Astrocyte (in vitro differentiated cells and primary cell): Measurements from ENCODE around the gene SLC19A1. TPM values are rescaled to one million over a fixed set of nuclear protein-coding genes. Genes with fewer than 3 reads are reported as not detected.

Experiments used
- DNase-seq: peaks from one replicate; pipeline ENCODE4 v3.0.0-alpha.2; 2010; ENCODE audit warnings: low read depth
- FAIRE-seq: peaks from 2 replicates; lab custom pipeline; 2011; peaks lifted over from hg19 to GRCh38; lab: Jason Lieb, UNC
- H2AFZ ChIP-seq: 2 replicates; pipeline ENCODE4 v1.6.0; 2012; ENCODE audit warnings: low read depth, low read length, inconsistent platforms
- H3K27ac ChIP-seq: 2 replicates; pipeline ENCODE4 v1.5.1; 2011; ENCODE audit warnings: low read depth, low read length, inconsistent platforms
- H3K27me3 ChIP-seq: 2 replicates; pipeline ENCODE4 v1.6.0; 2011; ENCODE audit warnings: low read length, inconsistent platforms; ENCODE audit not compliant: insufficient read depth
- H3K36me3 ChIP-seq: 2 replicates; pipeline ENCODE4 v1.5.1; 2011; ENCODE audit warnings: low read length, inconsistent platforms; ENCODE audit not compliant: insufficient read depth
- H3K4me1 ChIP-seq: 2 replicates; pipeline ENCODE4 v1.5.1; 2011; ENCODE audit warnings: low read length, inconsistent platforms; ENCODE audit not compliant: insufficient read depth
- H3K4me2 ChIP-seq: 2 replicates; pipeline ENCODE4 v1.6.0; 2012; ENCODE audit warnings: low read length, inconsistent platforms
- H3K4me3 ChIP-seq: 2 replicates; pipeline ENCODE4 v1.5.1; 2011; ENCODE audit warnings: low read depth, mild to moderate bottlenecking, low read length, inconsistent platforms; ENCODE audit not compliant: insufficient read depth
- H3K79me2 ChIP-seq: 2 replicates; pipeline ENCODE4 v1.6.0; 2012; ENCODE audit warnings: mild to moderate bottlenecking, low read length, inconsistent platforms; ENCODE audit not compliant: insufficient read depth
- H3K9ac ChIP-seq: 2 replicates; pipeline ENCODE4 v1.6.0; 2012; ENCODE audit warnings: mild to moderate bottlenecking, low read length, inconsistent platforms
- H3K9me3 ChIP-seq: 2 replicates; pipeline ENCODE4 v1.5.1; 2012; ENCODE audit warnings: low read depth, mild to moderate bottlenecking, low read length, inconsistent platforms; ENCODE audit not compliant: insufficient read depth
- H4K20me1 ChIP-seq: 2 replicates; pipeline ENCODE4 v1.6.0; 2012; ENCODE audit warnings: low read length, inconsistent platforms; ENCODE audit not compliant: insufficient read depth
- H3K27ac Mint-ChIP-seq: one replicate; pipeline ENCODE4 v1.8.0; 2021; ENCODE audit warnings: mild to moderate bottlenecking, mixed read lengths; ENCODE audit not compliant: unreplicated experiment
- H3K27me3 Mint-ChIP-seq: one replicate; pipeline ENCODE4 v1.8.0; 2021; ENCODE audit warnings: low read depth, mixed read lengths; ENCODE audit not compliant: unreplicated experiment
- H3K36me3 Mint-ChIP-seq: one replicate; pipeline ENCODE4 v1.8.0; 2021; ENCODE audit warnings: low read depth, mixed read lengths; ENCODE audit not compliant: unreplicated experiment
- H3K4me1 Mint-ChIP-seq: one replicate; pipeline ENCODE4 v1.8.0; 2021; ENCODE audit warnings: low read depth, mixed read lengths; ENCODE audit not compliant: unreplicated experiment
- H3K4me3 Mint-ChIP-seq: one replicate; pipeline ENCODE4 v1.8.0; 2021; ENCODE audit warnings: mild to moderate bottlenecking, moderate library complexity, mixed read lengths; ENCODE audit not compliant: unreplicated experiment
- H3K9me3 Mint-ChIP-seq: one replicate; pipeline ENCODE4 v1.8.0; 2021; ENCODE audit warnings: mild to moderate bottlenecking, mixed read lengths; ENCODE audit not compliant: unreplicated experiment
- CTCF ChIP-seq: IDR thresholded peaks from 2 replicates; pipeline ENCODE4 v1.5.1; 2011; ENCODE audit warnings: low read depth, mild to moderate bottlenecking, inconsistent platforms, low read length, moderate library complexity; ENCODE audit not compliant: insufficient read depth
- EZH2 ChIP-seq: IDR thresholded peaks from 2 replicates; pipeline ENCODE4 v1.6.1; 2012; ENCODE audit warnings: mild to moderate bottlenecking, low read length, inconsistent platforms; ENCODE audit not compliant: insufficient read depth
- total RNA-seq: library from RNA; stranded (reverse); gene quantifications from 2 replicates; pipeline ENCODE4 v1.2.1, GENCODE V29; 2021

Gene SLC19A1
- total RNA-seq, 1 donor from 2014 or later: 11.7 TPM

- peaks cover 31% of the 10 kb centered on the region for H3K27me3 Mint-ChIP-seq
- peaks cover 4% of the 10 kb centered on the region for H3K4me1 ChIP-seq
- H3K27me3 ChIP-seq: peaks cover 16% of the 10 kb centered on the region
- H3K27ac Mint-ChIP-seq: no peak overlapping the region
- peaks cover 41% of the 10 kb centered on the region for H3K9me3 Mint-ChIP-seq
- H3K36me3 Mint-ChIP-seq: no peaks in the 10 kb centered on the region
- H3K79me2 ChIP-seq: no peaks in the 10 kb centered on the region
- H3K9ac ChIP-seq: no peak overlapping the region
- no peaks in the 10 kb centered on the region for H4K20me1 ChIP-seq
- no peaks in the 10 kb centered on the region for H3K36me3 ChIP-seq
- no peak overlapping the region for H3K4me3 ChIP-seq
- no peak overlapping the region for H2AFZ ChIP-seq
- DNase-seq (no peak), FAIRE-seq (no peak)
- TF ChIP-seq EZH2 (no peak), CTCF (no peak)
- H3K4me2 ChIP-seq: no peak overlapping the region
- H3K27ac ChIP-seq: no peak overlapping the region
- peaks cover 9% of the 10 kb centered on the region for H3K9me3 ChIP-seq
- no peak overlapping the region for H3K4me3 Mint-ChIP-seq
- H3K4me1 Mint-ChIP-seq: no peaks in the 10 kb centered on the region
Measured at GRCh38 chr21:45588086-45588825, 46.0 kb upstream of the SLC19A1 start.

- Mint-ChIP-seq H3K27ac (no peak overlapping the region), H3K4me1 (no peaks in the 10 kb centered on the region), H3K36me3 (no peaks in the 10 kb centered on the region), H3K27me3 (peaks cover 33% of the 10 kb centered on the region), H3K9me3 (peaks cover 46% of the 10 kb centered on the region), H3K4me3 (no peak overlapping the region)
- H3K4me1 ChIP-seq: peaks cover 4% of the 10 kb centered on the region
- H3K4me3 ChIP-seq: no peak overlapping the region
- H3K36me3 ChIP-seq: no peaks in the 10 kb centered on the region
- H3K27ac ChIP-seq: no peak overlapping the region
- peaks cover 7% of the 10 kb centered on the region for H3K27me3 ChIP-seq
- no peak overlapping the region for H3K9ac ChIP-seq
- H3K4me2 ChIP-seq: no peak overlapping the region
- H2AFZ ChIP-seq: no peak overlapping the region
- no peak for FAIRE-seq
- peaks cover 9% of the 10 kb centered on the region for H3K9me3 ChIP-seq
- H4K20me1 ChIP-seq: no peaks in the 10 kb centered on the region
- H3K79me2 ChIP-seq: no peaks in the 10 kb centered on the region
- no peak for TF ChIP-seq EZH2
- TF ChIP-seq CTCF: no peak
- no peak for DNase-seq
Measured at GRCh38 chr21:45586289-45586858, 44.1 kb upstream of the SLC19A1 start.

- Mint-ChIP-seq H3K9me3 (peaks cover 46% of the 10 kb centered on the region), H3K4me3 (no peak overlapping the region), H3K27me3 (peaks cover 36% of the 10 kb centered on the region), H3K4me1 (no peaks in the 10 kb centered on the region), H3K36me3 (no peaks in the 10 kb centered on the region), H3K27ac (no peak overlapping the region)
- Histone ChIP-seq H4K20me1 (no peaks in the 10 kb centered on the region), H3K27ac (no peak overlapping the region), H3K4me3 (no peak overlapping the region), H3K36me3 (no peaks in the 10 kb centered on the region), H3K9me3 (peaks cover 9% of the 10 kb centered on the region), H3K79me2 (no peaks in the 10 kb centered on the region), H3K27me3 (peaks cover 5% of the 10 kb centered on the region), H3K4me1 (no peaks in the 10 kb centered on the region), H2AFZ (no peak overlapping the region), H3K4me2 (no peak overlapping the region), H3K9ac (no peak overlapping the region)
- TF ChIP-seq CTCF (no peak), EZH2 (no peak)
- no peak for DNase-seq
- no peak for FAIRE-seq
Measured at GRCh38 chr21:45584786-45585185, 42.5 kb upstream of the SLC19A1 start.
